Ishikawa (cell line): Measurements from ENCODE around the gene ID3.

Experiments used
- CEBPB ChIP-seq: IDR thresholded peaks from 2 replicates; pipeline ENCODE4 v1.6.1; 2012
- CREB1 ChIP-seq: IDR thresholded peaks from 2 replicates; pipeline ENCODE4 v1.6.1; 2012; ENCODE audit warnings: low read depth
- EGR1 ChIP-seq: IDR thresholded peaks from 2 replicates; pipeline ENCODE4 v1.6.1; 2012
- EP300 ChIP-seq: IDR thresholded peaks from 2 replicates; pipeline ENCODE4 v1.6.1; 2012; ENCODE audit warnings: borderline replicate concordance
- FOXM1 ChIP-seq: IDR thresholded peaks from 2 replicates; pipeline ENCODE4 v1.6.1; 2012; ENCODE audit warnings: low read depth, borderline replicate concordance
- NFIC ChIP-seq: IDR thresholded peaks from 2 replicates; pipeline ENCODE4 v1.6.1; 2012
- RAD21 ChIP-seq: IDR thresholded peaks from 2 replicates; pipeline ENCODE4 v1.6.1; 2012; ENCODE audit warnings: low read depth
- REST ChIP-seq: IDR thresholded peaks from 2 replicates; pipeline ENCODE4 v1.6.1; 2012; ENCODE audit warnings: low read depth, mild to moderate bottlenecking
- TAF1 ChIP-seq: IDR thresholded peaks from 2 replicates; pipeline ENCODE4 v1.6.1; 2012; ENCODE audit warnings: low read depth, mild to moderate bottlenecking
- TCF12 ChIP-seq: IDR thresholded peaks from 2 replicates; pipeline ENCODE4 v1.6.1; 2012; ENCODE audit warnings: low read depth
- TEAD4 ChIP-seq: IDR thresholded peaks from 2 replicates; pipeline ENCODE4 v1.6.1; 2012
- YY1 ChIP-seq: IDR thresholded peaks from 2 replicates; pipeline ENCODE4 v1.6.1; 2012; ENCODE audit warnings: low read depth
- ZBTB7A ChIP-seq: IDR thresholded peaks from 2 replicates; pipeline ENCODE4 v1.6.1; 2012; ENCODE audit warnings: low read depth
- TF ChIP-seq, protein P1 (sequence below): IDR thresholded peaks from 2 replicates; pipeline ENCODE4 v1.6.1; 2012
- TF ChIP-seq, protein P2 (sequence below): IDR thresholded peaks from 2 replicates; pipeline ENCODE4 v1.6.1; 2012

The ID3 gene

GRCh38 chr1:23573574-23574182 is 14.4 kb upstream of the ID3 start:
- TF ChIP-seq TEAD4 (no peak), TCF12 (no peak), ZBTB7A (no peak), RAD21 (no peak), YY1 (no peak), EGR1 (no peak), FOXM1 (no peak), TAF1 (no peak), EP300 (no peak), CEBPB (no peak), REST (no peak), NFIC (no peak), CREB1 (no peak)
- TF ChIP-seq, protein P1, sequence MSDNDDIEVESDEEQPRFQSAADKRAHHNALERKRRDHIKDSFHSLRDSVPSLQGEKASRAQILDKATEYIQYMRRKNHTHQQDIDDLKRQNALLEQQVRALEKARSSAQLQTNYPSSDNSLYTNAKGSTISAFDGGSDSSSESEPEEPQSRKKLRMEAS = no peak
- TF ChIP-seq, protein P2, sequence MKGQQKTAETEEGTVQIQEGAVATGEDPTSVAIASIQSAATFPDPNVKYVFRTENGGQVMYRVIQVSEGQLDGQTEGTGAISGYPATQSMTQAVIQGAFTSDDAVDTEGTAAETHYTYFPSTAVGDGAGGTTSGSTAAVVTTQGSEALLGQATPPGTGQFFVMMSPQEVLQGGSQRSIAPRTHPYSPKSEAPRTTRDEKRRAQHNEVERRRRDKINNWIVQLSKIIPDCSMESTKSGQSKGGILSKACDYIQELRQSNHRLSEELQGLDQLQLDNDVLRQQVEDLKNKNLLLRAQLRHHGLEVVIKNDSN = no peak

DNA sequence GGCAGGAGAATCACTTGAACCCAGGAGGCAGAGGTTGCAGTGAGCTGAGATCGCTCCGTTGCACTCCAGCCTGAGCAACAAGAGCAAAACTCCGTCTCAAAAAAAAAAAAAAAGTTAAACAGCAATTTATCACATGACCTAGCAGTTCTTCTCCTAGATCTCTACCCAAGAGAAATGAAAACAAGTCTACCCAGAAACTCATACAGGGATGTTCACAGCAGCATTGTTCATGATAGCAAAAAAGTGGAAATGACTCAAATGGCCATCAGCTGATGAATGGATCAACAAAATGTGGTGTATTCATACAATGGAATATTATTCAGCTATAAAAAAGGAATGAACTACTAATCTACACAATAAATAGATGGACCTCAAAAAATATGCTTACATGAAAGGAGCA is 12.2 kb upstream of the ID3 start:
- TF ChIP-seq NFIC (no peak), CEBPB (no peak), REST (no peak), ZBTB7A (no peak), YY1 (no peak), EGR1 (no peak)

DNA sequence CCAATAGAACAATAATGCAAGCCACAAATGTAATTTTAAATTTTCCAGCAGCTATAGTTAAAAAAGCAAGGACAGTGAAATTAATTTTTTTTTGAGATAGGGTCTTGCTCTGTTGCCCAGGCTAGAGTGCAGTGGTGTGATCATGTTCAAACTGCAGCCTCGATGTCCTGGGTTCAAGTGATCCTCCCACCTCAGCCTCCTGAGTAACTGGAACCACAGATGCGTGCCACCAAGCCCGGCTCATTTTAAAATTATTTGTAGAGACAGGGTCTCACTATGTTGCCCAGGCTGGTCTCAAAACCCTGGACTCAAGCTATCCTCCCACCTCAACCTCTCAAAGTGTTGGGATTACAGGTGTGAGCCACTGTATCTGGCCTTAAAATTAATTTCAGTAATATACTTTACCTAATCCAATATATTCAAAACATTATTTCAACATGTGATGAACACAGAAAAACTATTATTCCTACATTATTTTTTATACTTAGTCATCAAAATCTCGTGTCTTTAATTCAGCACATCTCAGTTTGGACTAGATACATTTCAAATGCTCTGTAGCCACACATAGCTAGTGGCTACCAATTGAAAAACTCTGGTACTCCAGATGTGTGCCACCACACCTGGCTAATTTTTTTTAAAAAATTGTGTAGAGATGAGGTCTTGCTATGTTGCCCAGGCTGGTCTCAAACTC is 10.8 kb upstream of the ID3 start:
- no peak for TF ChIP-seq TAF1
- TF ChIP-seq, protein P1 = no peak
- no peak for TF ChIP-seq CREB1

- TF ChIP-seq CREB1 (no peak), EP300 (no peak), TAF1 (no peak), EGR1 (no peak)
- TF ChIP-seq, protein P1 = no peak
These were observed 9.5 kb upstream of the ID3 start for GRCh38 chr1:23568608-23569383.

GRCh38 chr1:23567996-23568607 is 8.8 kb upstream of the ID3 start:
- TF ChIP-seq NFIC (no peak), EP300 (no peak), TCF12 (no peak), CEBPB (no peak), YY1 (no peak), TAF1 (no peak), FOXM1 (no peak), EGR1 (no peak), CREB1 (no peak)
- TF ChIP-seq, protein P1 = no peak

GRCh38 chr1:23567629-23567995 is 8.3 kb upstream of the ID3 start:
- TF ChIP-seq TEAD4 = no peak
- no peak for TF ChIP-seq CEBPB
- no peak for TF ChIP-seq TAF1
- no peak for TF ChIP-seq YY1
- TF ChIP-seq, protein P1 = no peak
- no peak for TF ChIP-seq NFIC
- TF ChIP-seq CREB1 = no peak
- TF ChIP-seq REST = no peak
- TF ChIP-seq TCF12 = no peak
